Mesothelial cell of epicardium (in vitro differentiated cells): ENCODE data around the gene EIF3L. TPM values are rescaled to one million over a fixed set of nuclear protein-coding genes. Genes with fewer than 3 reads are reported as not detected.

Experiments
- DNase-seq, 2 experiments: peaks; one replicate each; pipeline ENCODE4 v3.0.0; 2021; ENCODE audit warnings: low spot score in 2 of 2; ENCODE audit not compliant: unreplicated experiment in 2 of 2
- H3K27ac Mint-ChIP-seq: 2 replicates; pipeline ENCODE4 v1.8.0; 2021; ENCODE audit warnings: mixed read lengths
- H3K27me3 Mint-ChIP-seq: 2 replicates; pipeline ENCODE4 v1.8.0; 2021; ENCODE audit warnings: low read depth, mixed read lengths
- H3K36me3 Mint-ChIP-seq: 2 replicates; pipeline ENCODE4 v1.8.0; 2021; ENCODE audit warnings: mixed read lengths
- H3K4me1 Mint-ChIP-seq: 2 replicates; pipeline ENCODE4 v1.8.0; 2021; ENCODE audit warnings: mixed read lengths
- H3K4me3 Mint-ChIP-seq: 2 replicates; pipeline ENCODE4 v1.8.0; 2021; ENCODE audit warnings: mild to moderate bottlenecking, moderate library complexity, mixed read lengths
- H3K9me3 Mint-ChIP-seq: 2 replicates; pipeline ENCODE4 v1.8.0; 2021; ENCODE audit warnings: mixed read lengths
- total RNA-seq: library from RNA; stranded (reverse); gene quantifications from 3 replicates; pipeline ENCODE4 v1.2.1, GENCODE V29; 2021
- TF ChIP-seq, protein P1 (sequence below): fragments of 200-600 bp; sonication (generic); IDR thresholded peaks from one replicate; pipeline ENCODE4 v1.5.0; 2021; ENCODE audit warnings: antibody characterized with exemption; ENCODE audit not compliant: unreplicated experiment

Gene EIF3L
- total RNA-seq, 1 donor from 2014 or later = 639 TPM

- H3K27me3 Mint-ChIP-seq = no peaks in the 10 kb centered on the region
- DNase-seq = no peak
- TF ChIP-seq, protein P1, sequence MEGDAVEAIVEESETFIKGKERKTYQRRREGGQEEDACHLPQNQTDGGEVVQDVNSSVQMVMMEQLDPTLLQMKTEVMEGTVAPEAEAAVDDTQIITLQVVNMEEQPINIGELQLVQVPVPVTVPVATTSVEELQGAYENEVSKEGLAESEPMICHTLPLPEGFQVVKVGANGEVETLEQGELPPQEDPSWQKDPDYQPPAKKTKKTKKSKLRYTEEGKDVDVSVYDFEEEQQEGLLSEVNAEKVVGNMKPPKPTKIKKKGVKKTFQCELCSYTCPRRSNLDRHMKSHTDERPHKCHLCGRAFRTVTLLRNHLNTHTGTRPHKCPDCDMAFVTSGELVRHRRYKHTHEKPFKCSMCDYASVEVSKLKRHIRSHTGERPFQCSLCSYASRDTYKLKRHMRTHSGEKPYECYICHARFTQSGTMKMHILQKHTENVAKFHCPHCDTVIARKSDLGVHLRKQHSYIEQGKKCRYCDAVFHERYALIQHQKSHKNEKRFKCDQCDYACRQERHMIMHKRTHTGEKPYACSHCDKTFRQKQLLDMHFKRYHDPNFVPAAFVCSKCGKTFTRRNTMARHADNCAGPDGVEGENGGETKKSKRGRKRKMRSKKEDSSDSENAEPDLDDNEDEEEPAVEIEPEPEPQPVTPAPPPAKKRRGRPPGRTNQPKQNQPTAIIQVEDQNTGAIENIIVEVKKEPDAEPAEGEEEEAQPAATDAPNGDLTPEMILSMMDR = no peak
- H3K4me1 Mint-ChIP-seq = no peaks in the 10 kb centered on the region
- H3K27ac Mint-ChIP-seq = no peak overlapping the region
- no peaks in the 10 kb centered on the region for H3K9me3 Mint-ChIP-seq
- peaks cover 14% of the 10 kb centered on the region for H3K36me3 Mint-ChIP-seq
- no peak overlapping the region for H3K4me3 Mint-ChIP-seq
These were observed 77.8 kb downstream of the EIF3L start for GRCh38 chr22:37926771-37927636.

- Mint-ChIP-seq H3K9me3 (no peaks in the 10 kb centered on the region), H3K4me1 (no peaks in the 10 kb centered on the region), H3K27me3 (no peaks in the 10 kb centered on the region), H3K36me3 (peaks cover 14% of the 10 kb centered on the region), H3K27ac (no peak overlapping the region), H3K4me3 (no peak overlapping the region)
- TF ChIP-seq, protein P1 = no peak
- no peak for DNase-seq
These were observed 78.4 kb downstream of the EIF3L start for GRCh38 chr22:37927637-37927936.

GRCh38 chr22:37929390-37929789 is 80.2 kb downstream of the EIF3L start:
- Mint-ChIP-seq H3K4me1 (peaks cover 2% of the 10 kb centered on the region), H3K4me3 (no peak overlapping the region), H3K36me3 (peaks cover 16% of the 10 kb centered on the region), H3K9me3 (no peaks in the 10 kb centered on the region), H3K27me3 (no peaks in the 10 kb centered on the region), H3K27ac (no peak overlapping the region)
- TF ChIP-seq, protein P1 = no peak
- DNase-seq = no peak

GRCh38 chr22:37930270-37930951 is 81.2 kb downstream of the EIF3L start:
- TF ChIP-seq, protein P1 = no peak
- H3K27me3 Mint-ChIP-seq = no peaks in the 10 kb centered on the region
- no peak for DNase-seq
- H3K4me3 Mint-ChIP-seq = no peak overlapping the region
- H3K4me1 Mint-ChIP-seq = peaks cover 2% of the 10 kb centered on the region
- no peak overlapping the region for H3K27ac Mint-ChIP-seq
- H3K9me3 Mint-ChIP-seq = no peaks in the 10 kb centered on the region
- peaks cover 16% of the 10 kb centered on the region for H3K36me3 Mint-ChIP-seq

- H3K4me3 Mint-ChIP-seq = no peak overlapping the region
- H3K4me1 Mint-ChIP-seq = peaks cover 2% of the 10 kb centered on the region
- TF ChIP-seq, protein P1 = no peak
- H3K36me3 Mint-ChIP-seq = peaks cover 16% of the 10 kb centered on the region
- no peaks in the 10 kb centered on the region for H3K27me3 Mint-ChIP-seq
- no peak overlapping the region for H3K27ac Mint-ChIP-seq
- no peak for DNase-seq
- H3K9me3 Mint-ChIP-seq = no peaks in the 10 kb centered on the region
These were observed 81.8 kb downstream of the EIF3L start for GRCh38 chr22:37930952-37931440.
